ENCODE measurements around the gene WDR82. TPM values are rescaled to one million over a fixed set of nuclear protein-coding genes. Genes with fewer than 3 reads are reported as not detected.

WDR82 gene
- total and polyA plus RNA-seq, 2 of the 8 experiments (the other 6 are each of a cell fraction or from before 2014, with no cell fraction given): 33.5 to 82.7 TPM

DNA sequence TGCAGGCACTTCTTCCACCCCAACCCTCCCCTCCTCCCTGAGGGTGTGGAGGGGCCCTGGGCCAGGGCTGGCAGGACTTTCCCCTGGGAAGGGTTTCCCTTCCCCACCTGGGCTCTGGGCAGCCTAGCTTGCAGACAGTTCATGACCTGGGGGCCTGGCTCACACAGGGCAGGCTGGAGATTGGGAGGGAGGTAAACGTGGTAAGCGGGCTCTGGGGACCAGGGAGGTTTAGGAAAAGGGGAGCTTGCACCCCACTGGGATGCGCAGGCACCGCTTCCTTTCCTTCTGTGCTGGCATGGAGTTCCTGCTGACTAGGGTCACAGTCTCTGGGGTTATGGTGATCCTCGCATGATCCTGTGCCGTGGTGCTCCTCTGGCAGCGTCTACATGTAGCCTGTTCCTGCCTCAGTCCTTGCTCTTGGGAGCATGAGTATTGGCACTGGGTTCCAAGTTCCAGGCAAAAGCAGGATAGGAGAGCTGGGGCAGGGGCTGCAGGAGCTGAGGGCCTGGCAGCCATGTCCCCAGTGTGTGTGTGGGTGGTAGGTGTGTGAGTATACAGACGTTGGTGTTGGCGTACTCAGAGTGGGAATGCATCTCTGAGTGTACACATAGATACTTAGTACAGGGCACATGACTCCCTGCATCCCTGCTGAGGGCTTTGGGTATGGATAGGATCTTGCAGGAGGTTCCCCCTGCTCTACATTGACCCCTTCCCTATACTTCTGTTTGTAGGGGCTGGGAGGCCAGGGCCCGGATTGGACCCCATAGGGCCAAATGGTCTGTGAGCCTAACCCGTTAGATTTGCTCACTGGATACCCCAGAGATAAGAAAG lies 16.1 kb upstream of the WDR82 start (continued):
- TF ChIP-seq, protein P1, sequence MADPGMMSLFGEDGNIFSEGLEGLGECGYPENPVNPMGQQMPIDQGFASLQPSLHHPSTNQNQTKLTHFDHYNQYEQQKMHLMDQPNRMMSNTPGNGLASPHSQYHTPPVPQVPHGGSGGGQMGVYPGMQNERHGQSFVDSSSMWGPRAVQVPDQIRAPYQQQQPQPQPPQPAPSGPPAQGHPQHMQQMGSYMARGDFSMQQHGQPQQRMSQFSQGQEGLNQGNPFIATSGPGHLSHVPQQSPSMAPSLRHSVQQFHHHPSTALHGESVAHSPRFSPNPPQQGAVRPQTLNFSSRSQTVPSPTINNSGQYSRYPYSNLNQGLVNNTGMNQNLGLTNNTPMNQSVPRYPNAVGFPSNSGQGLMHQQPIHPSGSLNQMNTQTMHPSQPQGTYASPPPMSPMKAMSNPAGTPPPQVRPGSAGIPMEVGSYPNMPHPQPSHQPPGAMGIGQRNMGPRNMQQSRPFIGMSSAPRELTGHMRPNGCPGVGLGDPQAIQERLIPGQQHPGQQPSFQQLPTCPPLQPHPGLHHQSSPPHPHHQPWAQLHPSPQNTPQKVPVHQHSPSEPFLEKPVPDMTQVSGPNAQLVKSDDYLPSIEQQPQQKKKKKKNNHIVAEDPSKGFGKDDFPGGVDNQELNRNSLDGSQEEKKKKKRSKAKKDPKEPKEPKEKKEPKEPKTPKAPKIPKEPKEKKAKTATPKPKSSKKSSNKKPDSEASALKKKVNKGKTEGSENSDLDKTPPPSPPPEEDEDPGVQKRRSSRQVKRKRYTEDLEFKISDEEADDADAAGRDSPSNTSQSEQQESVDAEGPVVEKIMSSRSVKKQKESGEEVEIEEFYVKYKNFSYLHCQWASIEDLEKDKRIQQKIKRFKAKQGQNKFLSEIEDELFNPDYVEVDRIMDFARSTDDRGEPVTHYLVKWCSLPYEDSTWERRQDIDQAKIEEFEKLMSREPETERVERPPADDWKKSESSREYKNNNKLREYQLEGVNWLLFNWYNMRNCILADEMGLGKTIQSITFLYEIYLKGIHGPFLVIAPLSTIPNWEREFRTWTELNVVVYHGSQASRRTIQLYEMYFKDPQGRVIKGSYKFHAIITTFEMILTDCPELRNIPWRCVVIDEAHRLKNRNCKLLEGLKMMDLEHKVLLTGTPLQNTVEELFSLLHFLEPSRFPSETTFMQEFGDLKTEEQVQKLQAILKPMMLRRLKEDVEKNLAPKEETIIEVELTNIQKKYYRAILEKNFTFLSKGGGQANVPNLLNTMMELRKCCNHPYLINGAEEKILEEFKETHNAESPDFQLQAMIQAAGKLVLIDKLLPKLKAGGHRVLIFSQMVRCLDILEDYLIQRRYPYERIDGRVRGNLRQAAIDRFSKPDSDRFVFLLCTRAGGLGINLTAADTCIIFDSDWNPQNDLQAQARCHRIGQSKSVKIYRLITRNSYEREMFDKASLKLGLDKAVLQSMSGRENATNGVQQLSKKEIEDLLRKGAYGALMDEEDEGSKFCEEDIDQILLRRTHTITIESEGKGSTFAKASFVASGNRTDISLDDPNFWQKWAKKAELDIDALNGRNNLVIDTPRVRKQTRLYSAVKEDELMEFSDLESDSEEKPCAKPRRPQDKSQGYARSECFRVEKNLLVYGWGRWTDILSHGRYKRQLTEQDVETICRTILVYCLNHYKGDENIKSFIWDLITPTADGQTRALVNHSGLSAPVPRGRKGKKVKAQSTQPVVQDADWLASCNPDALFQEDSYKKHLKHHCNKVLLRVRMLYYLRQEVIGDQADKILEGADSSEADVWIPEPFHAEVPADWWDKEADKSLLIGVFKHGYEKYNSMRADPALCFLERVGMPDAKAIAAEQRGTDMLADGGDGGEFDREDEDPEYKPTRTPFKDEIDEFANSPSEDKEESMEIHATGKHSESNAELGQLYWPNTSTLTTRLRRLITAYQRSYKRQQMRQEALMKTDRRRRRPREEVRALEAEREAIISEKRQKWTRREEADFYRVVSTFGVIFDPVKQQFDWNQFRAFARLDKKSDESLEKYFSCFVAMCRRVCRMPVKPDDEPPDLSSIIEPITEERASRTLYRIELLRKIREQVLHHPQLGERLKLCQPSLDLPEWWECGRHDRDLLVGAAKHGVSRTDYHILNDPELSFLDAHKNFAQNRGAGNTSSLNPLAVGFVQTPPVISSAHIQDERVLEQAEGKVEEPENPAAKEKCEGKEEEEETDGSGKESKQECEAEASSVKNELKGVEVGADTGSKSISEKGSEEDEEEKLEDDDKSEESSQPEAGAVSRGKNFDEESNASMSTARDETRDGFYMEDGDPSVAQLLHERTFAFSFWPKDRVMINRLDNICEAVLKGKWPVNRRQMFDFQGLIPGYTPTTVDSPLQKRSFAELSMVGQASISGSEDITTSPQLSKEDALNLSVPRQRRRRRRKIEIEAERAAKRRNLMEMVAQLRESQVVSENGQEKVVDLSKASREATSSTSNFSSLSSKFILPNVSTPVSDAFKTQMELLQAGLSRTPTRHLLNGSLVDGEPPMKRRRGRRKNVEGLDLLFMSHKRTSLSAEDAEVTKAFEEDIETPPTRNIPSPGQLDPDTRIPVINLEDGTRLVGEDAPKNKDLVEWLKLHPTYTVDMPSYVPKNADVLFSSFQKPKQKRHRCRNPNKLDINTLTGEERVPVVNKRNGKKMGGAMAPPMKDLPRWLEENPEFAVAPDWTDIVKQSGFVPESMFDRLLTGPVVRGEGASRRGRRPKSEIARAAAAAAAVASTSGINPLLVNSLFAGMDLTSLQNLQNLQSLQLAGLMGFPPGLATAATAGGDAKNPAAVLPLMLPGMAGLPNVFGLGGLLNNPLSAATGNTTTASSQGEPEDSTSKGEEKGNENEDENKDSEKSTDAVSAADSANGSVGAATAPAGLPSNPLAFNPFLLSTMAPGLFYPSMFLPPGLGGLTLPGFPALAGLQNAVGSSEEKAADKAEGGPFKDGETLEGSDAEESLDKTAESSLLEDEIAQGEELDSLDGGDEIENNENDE (IDR thresholded peaks at IDR 0.05; ENCODE audit: insufficient replicate concordance, low read length): no peak
- no peak for TF ChIP-seq ATF2 (IDR thresholded peaks at IDR 0.05; ENCODE audit: low read length)
- no peak for TF ChIP-seq ZNF274 (IDR thresholded peaks at IDR 0.05; ENCODE audit: borderline replicate concordance, extremely low read depth, low read length)
- TF ChIP-seq ASH2L (IDR thresholded peaks at IDR 0.05; ENCODE audit: low read length): no peak
- TF ChIP-seq FOSL1 (IDR thresholded peaks at IDR 0.05; ENCODE audit: insufficient read depth, low read depth, low read length): no peak
- no peak for TF ChIP-seq KDM5A (IDR thresholded peaks at IDR 0.05; ENCODE audit: low read length)
- TF ChIP-seq KDM1A (IDR thresholded peaks at IDR 0.05; ENCODE audit: borderline replicate concordance, low read length): no peak
